ENCODE measurements around the gene LAMA4.

The LAMA4 gene

DNA sequence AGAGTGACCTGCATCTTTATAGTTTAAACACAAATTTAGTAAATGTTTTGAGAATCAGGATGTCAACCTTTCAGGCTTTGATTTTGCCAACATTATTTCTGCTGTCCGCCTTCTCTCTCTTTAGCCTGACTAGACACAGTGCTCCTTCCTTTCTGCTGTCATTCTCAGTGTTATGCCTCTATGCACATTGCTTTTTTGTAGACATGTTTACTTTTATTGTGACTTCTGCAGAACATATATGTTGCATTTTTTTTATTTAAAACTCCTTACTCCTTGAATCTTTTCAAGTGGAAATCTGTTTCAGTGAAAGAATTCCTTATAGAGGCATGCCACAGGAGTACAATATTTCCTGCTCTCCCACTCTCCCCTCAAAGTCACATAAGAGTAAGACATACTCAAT is 64.2 kb downstream of the LAMA4 start:
- TF ChIP-seq CTCF (conservative IDR thresholded peaks at IDR 0.05; ENCODE audit: low read depth, low read length), result no peak
- H3K9ac ChIP-seq, result no peak overlapping the region
- H3K4me1 ChIP-seq (ENCODE audit: low read depth, poor library complexity, severe bottlenecking), result no peaks in the 10 kb centered on the region
- no peaks in the 10 kb centered on the region for H3K79me2 ChIP-seq (ENCODE audit: insufficient read depth, low read depth)
- H3K4me2 ChIP-seq, result no peak overlapping the region
- no peak overlapping the region for H3K27ac ChIP-seq
- no peaks in the 10 kb centered on the region for H3K27me3 ChIP-seq (ENCODE audit: insufficient read depth, low read depth)
- H2AFZ ChIP-seq (ENCODE audit: low read depth), result no peak overlapping the region
- H4K20me1 ChIP-seq (ENCODE audit: insufficient read depth), result no peaks in the 10 kb centered on the region
- H3K36me3 ChIP-seq (ENCODE audit: insufficient read depth), result no peaks in the 10 kb centered on the region
- H3K4me3 ChIP-seq (IDR thresholded peaks at IDR 0.05; ENCODE audit: insufficient read depth, low read depth, low read length), result no peak overlapping the region

GRCh38 chr6:112189494-112189893 is 64.9 kb downstream of the LAMA4 start:
- Histone ChIP-seq H2AFZ (ENCODE audit: low read depth) (no peak overlapping the region), H3K36me3 (ENCODE audit: insufficient read depth) (no peaks in the 10 kb centered on the region), H3K27me3 (ENCODE audit: insufficient read depth, low read depth) (no peaks in the 10 kb centered on the region), H4K20me1 (ENCODE audit: insufficient read depth) (no peaks in the 10 kb centered on the region), H3K4me2 (no peak overlapping the region), H3K4me1 (ENCODE audit: low read depth, poor library complexity, severe bottlenecking) (no peaks in the 10 kb centered on the region), H3K4me3 (IDR thresholded peaks at IDR 0.05; ENCODE audit: insufficient read depth, low read depth, low read length) (no peak overlapping the region), H3K9ac (no peak overlapping the region), H3K27ac (no peak overlapping the region), H3K79me2 (ENCODE audit: insufficient read depth, low read depth) (no peaks in the 10 kb centered on the region)
- no peak for TF ChIP-seq CTCF (conservative IDR thresholded peaks at IDR 0.05; ENCODE audit: low read depth, low read length)

DNA sequence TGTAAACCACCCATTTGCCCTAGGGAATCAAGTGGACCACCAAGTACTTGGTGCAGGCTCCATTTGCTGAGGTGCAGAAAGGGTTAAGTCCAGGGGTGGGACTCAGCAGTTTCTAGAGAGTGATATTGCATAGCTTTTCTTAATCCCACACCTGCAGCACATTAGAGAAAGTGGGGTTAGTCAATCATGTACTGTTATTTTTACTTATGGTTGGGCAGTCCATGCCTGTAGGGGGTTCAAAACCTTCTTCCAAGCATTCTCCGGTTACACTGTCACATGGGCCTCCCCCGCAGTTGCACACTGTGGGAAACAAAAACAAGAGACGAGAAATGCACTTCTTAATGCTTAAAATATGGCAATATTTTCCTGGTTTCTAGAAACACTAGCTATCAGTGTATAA is 65.5 kb downstream of the LAMA4 start:
- Histone ChIP-seq H3K9ac (no peak overlapping the region), H2AFZ (ENCODE audit: low read depth) (no peak overlapping the region), H3K27me3 (ENCODE audit: insufficient read depth, low read depth) (no peaks in the 10 kb centered on the region), H4K20me1 (ENCODE audit: insufficient read depth) (no peaks in the 10 kb centered on the region), H3K36me3 (ENCODE audit: insufficient read depth) (no peaks in the 10 kb centered on the region), H3K27ac (no peak overlapping the region), H3K4me3 (IDR thresholded peaks at IDR 0.05; ENCODE audit: insufficient read depth, low read depth, low read length) (no peak overlapping the region), H3K4me1 (ENCODE audit: low read depth, poor library complexity, severe bottlenecking) (no peaks in the 10 kb centered on the region), H3K4me2 (no peak overlapping the region), H3K79me2 (ENCODE audit: insufficient read depth, low read depth) (no peaks in the 10 kb centered on the region)
- TF ChIP-seq CTCF (conservative IDR thresholded peaks at IDR 0.05; ENCODE audit: low read depth, low read length), result no peak

DNA sequence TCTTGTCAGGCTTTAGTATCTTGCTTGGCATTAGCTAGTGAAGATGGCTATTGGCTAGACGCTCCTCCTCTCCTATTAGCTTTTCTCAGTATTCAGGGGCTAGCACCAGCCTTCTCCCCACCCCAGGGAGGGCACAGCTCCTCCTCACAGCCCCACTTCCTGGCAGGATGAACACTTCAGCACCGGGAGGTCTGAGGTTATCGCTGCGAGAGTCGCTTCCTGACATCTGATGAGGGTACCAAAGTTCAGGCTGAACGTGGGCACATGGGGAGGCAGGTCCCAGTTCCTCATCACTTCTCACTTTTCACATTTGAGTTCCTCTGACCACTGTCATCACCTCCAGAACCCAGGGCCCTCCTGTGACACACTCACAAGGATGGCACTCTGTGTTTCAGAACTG is 66.6 kb downstream of the LAMA4 start:
- no peak overlapping the region for H3K9ac ChIP-seq
- no peaks in the 10 kb centered on the region for H3K79me2 ChIP-seq (ENCODE audit: insufficient read depth, low read depth)
- no peaks in the 10 kb centered on the region for H4K20me1 ChIP-seq (ENCODE audit: insufficient read depth)
- H3K36me3 ChIP-seq (ENCODE audit: insufficient read depth), result no peaks in the 10 kb centered on the region
- no peaks in the 10 kb centered on the region for H3K4me1 ChIP-seq (ENCODE audit: low read depth, poor library complexity, severe bottlenecking)
- no peak for TF ChIP-seq CTCF (conservative IDR thresholded peaks at IDR 0.05; ENCODE audit: low read depth, low read length)
- H3K4me2 ChIP-seq, result no peak overlapping the region
- no peaks in the 10 kb centered on the region for H3K27me3 ChIP-seq (ENCODE audit: insufficient read depth, low read depth)
- H3K4me3 ChIP-seq (IDR thresholded peaks at IDR 0.05; ENCODE audit: insufficient read depth, low read depth, low read length), result no peak overlapping the region
- H2AFZ ChIP-seq (ENCODE audit: low read depth), result no peak overlapping the region
- no peak overlapping the region for H3K27ac ChIP-seq

DNA sequence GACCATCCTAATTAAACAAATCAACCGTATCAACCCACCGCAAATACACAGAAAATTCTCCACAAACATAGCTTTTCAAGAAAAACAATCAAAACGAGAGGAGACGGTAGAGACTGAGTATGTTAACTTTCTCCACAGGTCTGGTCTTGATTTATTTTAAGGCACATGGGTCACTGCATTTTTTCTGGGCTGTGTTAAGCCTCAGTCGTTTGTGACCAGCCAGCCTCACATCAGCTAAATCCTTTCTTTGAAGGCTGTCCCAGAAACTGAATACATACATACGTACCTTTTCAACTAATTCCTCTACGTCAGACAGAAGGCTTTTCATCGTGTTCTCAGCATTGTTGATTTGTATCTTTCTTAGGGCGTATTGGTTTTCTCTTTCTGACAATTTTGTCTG is 69.4 kb downstream of the LAMA4 start:
- no peak for TF ChIP-seq CTCF (conservative IDR thresholded peaks at IDR 0.05; ENCODE audit: low read depth, low read length)
- H2AFZ ChIP-seq (ENCODE audit: low read depth), result no peak overlapping the region
- no peaks in the 10 kb centered on the region for H4K20me1 ChIP-seq (ENCODE audit: insufficient read depth)
- H3K9ac ChIP-seq, result no peak overlapping the region
- H3K27ac ChIP-seq, result no peak overlapping the region
- H3K79me2 ChIP-seq (ENCODE audit: insufficient read depth, low read depth), result no peaks in the 10 kb centered on the region
- no peak overlapping the region for H3K4me3 ChIP-seq (IDR thresholded peaks at IDR 0.05; ENCODE audit: insufficient read depth, low read depth, low read length)
- H3K27me3 ChIP-seq (ENCODE audit: insufficient read depth, low read depth), result no peaks in the 10 kb centered on the region
- no peak overlapping the region for H3K4me2 ChIP-seq
- no peaks in the 10 kb centered on the region for H3K4me1 ChIP-seq (ENCODE audit: low read depth, poor library complexity, severe bottlenecking)
- no peaks in the 10 kb centered on the region for H3K36me3 ChIP-seq (ENCODE audit: insufficient read depth)

Data from KMS-11 (cell line).